HG02884 (cell line): ENCODE data around the gene CIART.

Experiments
- ATAC-seq: cut with Tn5 transposase; IDR thresholded peaks from one replicate; pipeline ENCODE4 v1.9.1; 2021; ENCODE audit warnings: mild to moderate bottlenecking, moderate library complexity; ENCODE audit not compliant: unreplicated experiment

Gene CIART

GRCh38 chr1:150259758-150260669 is 22.3 kb upstream of the CIART start:
- ATAC-seq: no peak

DNA sequence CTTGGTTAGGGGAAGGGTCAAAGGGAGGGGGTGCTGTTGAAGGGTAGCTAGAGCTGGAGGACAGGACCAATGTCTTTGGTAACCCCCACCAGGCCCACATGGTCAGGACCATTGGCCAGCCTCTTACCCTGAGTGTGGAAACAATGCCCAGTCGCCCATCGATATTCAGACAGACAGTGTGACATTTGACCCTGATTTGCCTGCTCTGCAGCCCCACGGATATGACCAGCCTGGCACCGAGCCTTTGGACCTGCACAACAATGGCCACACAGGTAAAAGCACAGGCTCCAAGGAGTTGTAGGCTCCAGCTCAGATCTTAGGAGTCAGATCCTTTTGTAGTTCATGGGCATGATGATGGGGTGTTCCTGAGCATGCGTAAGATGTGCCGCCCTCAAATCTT is 21.0 kb upstream of the CIART start:
- ATAC-seq: no peak

DNA sequence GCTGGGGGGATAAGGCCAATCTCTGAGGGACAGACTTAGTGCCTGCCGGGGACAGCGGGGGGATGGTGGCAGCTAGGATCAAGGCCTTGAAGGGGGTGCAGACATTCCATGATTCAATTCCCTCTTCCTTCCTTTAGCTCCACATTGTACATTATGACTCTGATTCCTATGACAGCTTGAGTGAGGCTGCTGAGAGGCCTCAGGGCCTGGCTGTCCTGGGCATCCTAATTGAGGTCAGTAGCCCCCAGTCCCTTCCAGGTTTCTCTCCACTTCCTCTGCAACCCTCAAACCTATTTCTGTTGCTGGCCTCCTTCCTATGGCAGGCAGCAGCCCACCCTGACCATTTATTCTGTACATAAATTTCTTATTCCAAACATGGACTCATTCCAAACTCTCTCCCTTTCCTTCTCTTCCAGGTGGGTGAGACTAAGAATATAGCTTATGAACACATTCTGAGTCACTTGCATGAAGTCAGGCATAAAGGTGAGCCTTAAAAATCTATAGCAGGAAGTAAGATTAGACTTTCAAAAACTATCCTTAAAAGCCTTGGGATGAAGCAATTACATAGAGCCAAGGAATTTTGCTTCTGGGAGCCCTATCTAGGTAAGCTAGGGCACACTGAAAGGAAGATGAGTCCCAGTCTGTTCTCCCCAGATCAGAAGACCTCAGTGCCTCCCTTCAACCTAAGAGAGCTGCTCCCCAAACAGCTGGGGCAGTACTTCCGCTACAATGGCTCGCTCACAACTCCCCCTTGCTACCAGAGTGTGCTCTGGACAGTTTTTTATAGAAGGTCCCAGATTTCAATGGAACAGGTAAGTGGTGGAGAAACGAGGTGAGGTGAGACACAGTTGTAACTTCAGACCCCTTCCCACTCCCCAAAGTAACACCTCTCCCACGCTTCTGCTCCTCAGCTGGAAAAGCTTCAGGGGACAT is 19.7 kb upstream of the CIART start:
- ATAC-seq: no peak

DNA sequence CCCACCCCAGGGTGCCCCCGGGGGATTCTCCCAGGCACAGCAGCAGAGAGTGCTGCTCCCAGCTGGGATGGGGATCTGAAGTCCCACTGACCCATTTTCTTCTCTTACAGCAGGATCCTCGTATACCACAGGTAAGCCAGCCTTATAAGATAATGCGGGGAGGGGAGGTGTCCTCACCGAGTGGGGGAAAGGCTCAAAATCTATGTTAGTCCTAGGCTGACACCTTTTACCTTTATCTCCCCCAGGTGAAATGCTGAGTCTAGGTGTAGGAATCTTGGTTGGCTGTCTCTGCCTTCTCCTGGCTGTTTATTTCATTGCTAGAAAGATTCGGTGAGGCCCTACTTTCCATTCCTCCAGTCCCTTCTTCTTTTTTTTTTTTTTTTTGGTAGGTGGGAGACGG is 18.8 kb upstream of the CIART start:
- no peak for ATAC-seq

- ATAC-seq: no peak
Observed at GRCh38 chr1:150267896-150268295, 14.5 kb upstream of the CIART start.

- no peak for ATAC-seq
Observed at GRCh38 chr1:150268340-150268704, 14.0 kb upstream of the CIART start.

DNA sequence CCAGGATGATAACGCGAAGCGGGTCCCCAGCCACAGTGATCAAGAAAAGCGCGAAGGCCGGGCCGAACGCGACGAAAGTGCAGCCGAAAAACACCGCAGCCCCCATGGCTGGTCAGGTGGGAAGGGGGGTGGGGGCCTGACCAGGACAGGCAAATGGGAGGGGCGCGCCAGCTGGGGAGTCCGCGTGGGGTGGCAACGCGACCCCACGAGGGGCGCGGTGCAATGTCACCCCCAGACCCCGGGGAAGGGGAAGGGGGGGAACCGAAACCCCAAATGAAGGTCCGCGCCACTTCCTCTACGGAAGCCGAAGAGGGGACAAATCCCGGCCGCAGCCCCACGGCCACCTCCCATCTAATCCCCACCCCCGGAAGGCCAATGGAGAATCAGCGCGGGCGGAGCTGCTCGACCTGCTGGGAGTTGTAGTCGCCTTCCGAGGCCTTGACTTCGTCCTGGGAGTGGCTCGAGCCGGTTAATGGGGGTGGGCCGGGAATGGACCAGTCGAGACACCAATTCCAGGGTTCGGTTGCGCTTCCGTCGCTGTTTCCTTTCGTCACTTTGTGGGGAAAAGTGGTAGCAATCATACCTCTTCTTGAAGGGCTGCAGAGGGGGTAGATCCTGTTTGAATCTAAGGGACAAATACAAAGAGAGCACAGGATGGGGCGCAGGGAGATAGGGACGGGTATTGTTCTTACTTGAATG is 13.5 kb upstream of the CIART start, which contains the start of gene APH1A:
TSS of gene APH1A (minus strand) at position 312 of the 699 bp plus-strand sequence. CDS start at position 106, 206 bp downstream.
- ATAC-seq: peak; percentile 87

- ATAC-seq: no peak
Observed at GRCh38 chr1:150269451-150269850, 12.9 kb upstream of the CIART start.

GRCh38 chr1:150271291-150271959 is 10.9 kb upstream of the CIART start:
- no peak for ATAC-seq

DNA sequence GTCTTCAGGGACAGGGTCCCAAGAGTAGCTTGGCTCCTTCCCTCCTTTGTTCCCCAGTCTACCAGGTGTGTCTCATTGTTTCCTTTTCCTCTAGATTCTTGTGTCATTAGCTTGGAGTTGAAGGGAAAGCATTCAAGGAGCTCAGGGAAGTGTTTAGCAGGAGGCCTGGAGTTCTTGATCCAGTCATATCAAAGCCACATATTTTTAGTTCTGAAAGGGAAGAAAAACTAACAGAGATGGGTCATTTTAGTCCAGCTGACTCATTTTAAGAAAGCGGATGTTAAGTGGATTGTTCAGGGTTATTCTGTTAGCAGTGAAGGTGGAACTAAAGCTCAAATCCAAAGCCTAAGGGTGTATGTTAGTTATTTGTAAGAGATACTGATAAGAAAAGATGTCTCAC is 9.0 kb upstream of the CIART start:
- ATAC-seq: no peak

DNA sequence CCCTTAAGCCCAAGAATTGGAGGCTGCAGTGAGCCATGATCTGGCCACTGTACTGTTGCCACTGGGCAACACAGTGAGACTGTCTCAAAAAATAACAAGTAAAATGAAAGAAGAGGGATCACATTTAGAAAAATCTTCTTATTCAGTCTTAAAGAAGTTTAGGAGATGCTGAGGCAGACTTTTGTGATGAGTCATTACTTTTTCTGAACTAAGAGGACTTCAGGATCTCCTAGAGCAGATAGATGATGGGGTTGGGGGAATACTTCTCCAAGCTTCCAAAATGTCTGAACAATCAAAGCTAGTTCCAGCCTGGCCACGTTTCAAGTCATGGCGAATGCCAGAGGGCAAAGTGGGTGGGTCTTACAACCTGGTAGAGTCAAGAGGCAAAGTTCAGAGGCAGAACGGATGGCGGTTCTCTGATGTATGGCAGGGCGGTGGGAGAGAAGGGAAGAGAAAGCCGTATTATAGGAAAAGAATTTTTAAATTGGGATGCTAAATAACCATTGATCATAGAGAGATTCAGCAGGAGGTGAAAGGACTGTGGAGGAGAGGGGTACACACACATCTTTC is 2.1 kb upstream of the CIART start:
- no peak for ATAC-seq

DNA sequence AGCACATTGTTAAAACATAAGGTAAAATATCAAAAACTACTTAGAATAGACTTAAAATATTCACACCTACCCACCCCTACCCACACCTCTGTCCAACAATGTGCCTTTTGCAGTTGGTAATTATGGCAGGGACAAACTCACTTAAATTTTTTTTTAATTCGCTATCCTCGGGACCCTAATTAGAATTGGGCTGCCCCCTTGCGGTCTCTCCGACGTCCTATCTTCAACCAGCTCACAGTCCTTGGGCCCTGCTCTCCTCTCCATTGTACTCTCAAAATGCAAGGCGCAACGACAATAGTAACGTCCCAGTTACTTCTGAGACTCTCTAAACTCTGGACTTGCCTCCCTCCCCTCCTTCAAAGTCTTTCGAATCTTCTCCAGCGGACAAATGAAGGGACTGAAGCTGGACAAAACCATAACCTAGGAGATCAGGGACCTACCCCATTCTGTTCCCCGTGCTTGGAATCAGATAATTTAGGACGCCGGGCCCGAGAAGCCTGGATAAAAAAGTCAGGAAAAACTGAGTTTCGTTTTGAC is 1.1 kb upstream of the CIART start:
- no peak for ATAC-seq

DNA sequence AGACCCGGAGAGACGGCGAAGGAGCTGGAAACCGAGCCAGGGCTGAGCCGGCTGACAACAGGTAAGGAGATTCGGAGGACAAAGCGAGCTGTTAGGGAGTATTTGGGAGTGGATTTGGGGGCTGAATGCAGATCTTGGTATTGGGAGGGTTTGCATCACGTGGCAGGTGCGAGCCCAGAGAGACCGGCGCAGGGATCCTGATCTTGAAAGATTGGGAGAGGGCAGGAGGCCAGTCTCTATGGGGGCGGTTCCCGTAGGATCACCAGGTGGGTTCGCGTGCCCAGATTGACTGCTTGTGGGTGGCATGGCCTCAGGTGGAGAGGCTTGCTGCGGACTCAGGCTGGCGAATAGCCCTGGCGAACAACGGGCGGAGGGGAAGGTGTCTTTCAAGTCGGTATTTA is 204 bp downstream of the CIART start:
- no peak for ATAC-seq

GRCh38 chr1:150283260-150283659 is 906 bp downstream of the CIART start:
- no peak for ATAC-seq

- no peak for ATAC-seq
Observed at GRCh38 chr1:150288382-150288781, 6.0 kb downstream of the CIART start.

DNA sequence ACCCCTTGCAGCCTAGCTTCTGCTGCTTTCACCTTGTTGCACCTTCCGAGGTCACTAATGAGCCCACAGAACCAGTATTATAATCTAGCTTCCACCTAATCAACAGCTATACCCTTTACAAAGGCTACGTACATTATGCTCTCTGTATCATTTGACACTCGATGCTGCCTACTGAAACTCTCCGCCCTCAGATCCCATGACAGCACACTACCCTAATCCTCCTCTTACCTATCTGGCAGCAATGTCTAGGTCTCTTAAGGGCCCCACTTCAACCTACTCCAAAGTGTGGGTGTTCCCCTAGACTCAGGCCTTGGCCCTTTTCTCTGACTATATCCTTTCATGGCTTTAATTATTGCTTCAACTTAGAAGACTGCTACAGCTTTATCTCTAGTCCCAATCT is 6.5 kb downstream of the CIART start:
- ATAC-seq: no peak

- ATAC-seq: peak; percentile 87
Observed at GRCh38 chr1:150293433-150294253, 11.3 kb downstream of the CIART start, which contains the start of gene MRPS21. MRPS21 (plus strand) TSS chr1:150293861; CDS start chr1:150294367, 506 bp downstream.

DNA sequence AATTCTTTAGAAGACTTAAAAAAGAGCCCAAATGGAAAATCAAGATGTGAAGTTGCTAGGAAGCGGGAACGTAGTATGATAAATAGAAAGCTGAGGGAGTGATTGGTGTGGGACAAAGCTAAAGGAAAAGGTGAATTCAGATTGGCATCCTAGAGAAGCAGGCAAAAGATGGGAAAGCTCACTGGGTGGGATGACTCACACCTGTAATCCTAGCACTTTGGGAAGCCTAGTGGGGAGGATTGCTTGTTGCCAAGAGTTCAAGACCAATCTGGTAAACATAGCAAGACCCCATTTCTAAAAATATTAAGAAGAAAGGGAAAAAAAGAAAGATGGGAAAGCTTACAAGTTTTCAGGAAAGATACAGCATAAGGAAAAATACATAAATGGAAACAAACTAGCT is 13.1 kb downstream of the CIART start:
- ATAC-seq: no peak

GRCh38 chr1:150299716-150300115 is 17.4 kb downstream of the CIART start:
- ATAC-seq: no peak
